Ishikawa (cell line): ENCODE results near the gene KHDRBS2.

Experiments used
- CEBPB ChIP-seq: IDR thresholded peaks from 2 replicates; pipeline ENCODE4 v1.6.1; 2012
- CREB1 ChIP-seq: IDR thresholded peaks from 2 replicates; pipeline ENCODE4 v1.6.1; 2012; ENCODE audit warnings: low read depth
- EGR1 ChIP-seq: IDR thresholded peaks from 2 replicates; pipeline ENCODE4 v1.6.1; 2012
- EP300 ChIP-seq: IDR thresholded peaks from 2 replicates; pipeline ENCODE4 v1.6.1; 2012; ENCODE audit warnings: borderline replicate concordance
- RAD21 ChIP-seq: IDR thresholded peaks from 2 replicates; pipeline ENCODE4 v1.6.1; 2012; ENCODE audit warnings: low read depth
- TAF1 ChIP-seq: IDR thresholded peaks from 2 replicates; pipeline ENCODE4 v1.6.1; 2012; ENCODE audit warnings: low read depth, mild to moderate bottlenecking
- TF ChIP-seq, protein P1 (sequence below): IDR thresholded peaks from 2 replicates; pipeline ENCODE4 v1.6.1; 2012; ENCODE audit warnings: low read depth, mild to moderate bottlenecking

GRCh38 chr6:62102387-62102786, 183.6 kb downstream of the KHDRBS2 start:
- TF ChIP-seq TAF1 = no peak
- TF ChIP-seq EGR1 = no peak
- TF ChIP-seq CREB1 = no peak
- no peak for TF ChIP-seq RAD21
- TF ChIP-seq EP300 = no peak
- TF ChIP-seq, protein P1, sequence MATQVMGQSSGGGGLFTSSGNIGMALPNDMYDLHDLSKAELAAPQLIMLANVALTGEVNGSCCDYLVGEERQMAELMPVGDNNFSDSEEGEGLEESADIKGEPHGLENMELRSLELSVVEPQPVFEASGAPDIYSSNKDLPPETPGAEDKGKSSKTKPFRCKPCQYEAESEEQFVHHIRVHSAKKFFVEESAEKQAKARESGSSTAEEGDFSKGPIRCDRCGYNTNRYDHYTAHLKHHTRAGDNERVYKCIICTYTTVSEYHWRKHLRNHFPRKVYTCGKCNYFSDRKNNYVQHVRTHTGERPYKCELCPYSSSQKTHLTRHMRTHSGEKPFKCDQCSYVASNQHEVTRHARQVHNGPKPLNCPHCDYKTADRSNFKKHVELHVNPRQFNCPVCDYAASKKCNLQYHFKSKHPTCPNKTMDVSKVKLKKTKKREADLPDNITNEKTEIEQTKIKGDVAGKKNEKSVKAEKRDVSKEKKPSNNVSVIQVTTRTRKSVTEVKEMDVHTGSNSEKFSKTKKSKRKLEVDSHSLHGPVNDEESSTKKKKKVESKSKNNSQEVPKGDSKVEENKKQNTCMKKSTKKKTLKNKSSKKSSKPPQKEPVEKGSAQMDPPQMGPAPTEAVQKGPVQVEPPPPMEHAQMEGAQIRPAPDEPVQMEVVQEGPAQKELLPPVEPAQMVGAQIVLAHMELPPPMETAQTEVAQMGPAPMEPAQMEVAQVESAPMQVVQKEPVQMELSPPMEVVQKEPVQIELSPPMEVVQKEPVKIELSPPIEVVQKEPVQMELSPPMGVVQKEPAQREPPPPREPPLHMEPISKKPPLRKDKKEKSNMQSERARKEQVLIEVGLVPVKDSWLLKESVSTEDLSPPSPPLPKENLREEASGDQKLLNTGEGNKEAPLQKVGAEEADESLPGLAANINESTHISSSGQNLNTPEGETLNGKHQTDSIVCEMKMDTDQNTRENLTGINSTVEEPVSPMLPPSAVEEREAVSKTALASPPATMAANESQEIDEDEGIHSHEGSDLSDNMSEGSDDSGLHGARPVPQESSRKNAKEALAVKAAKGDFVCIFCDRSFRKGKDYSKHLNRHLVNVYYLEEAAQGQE = no peak
- TF ChIP-seq CEBPB = no peak
